NCI-H2107 treated with DMSO at 0.1 percent for 48 hours (cell line): Measurements from ENCODE around the gene UBL7.
"Not testable (repeated sequence)": the region's sequence is repeated elsewhere in the genome, so short reads cannot be mapped to it uniquely, and the experiment has no call there.

Experiments used
- DNase-seq: peaks from one replicate; lab custom pipeline; 2025; ENCODE audit not compliant: unreplicated experiment; lab: John Stamatoyannopoulos, UW

Gene UBL7

GRCh38 chr15:74464897-74465296 lies 3.9 kb upstream of the UBL7 start:
- no peak for DNase-seq

DNA sequence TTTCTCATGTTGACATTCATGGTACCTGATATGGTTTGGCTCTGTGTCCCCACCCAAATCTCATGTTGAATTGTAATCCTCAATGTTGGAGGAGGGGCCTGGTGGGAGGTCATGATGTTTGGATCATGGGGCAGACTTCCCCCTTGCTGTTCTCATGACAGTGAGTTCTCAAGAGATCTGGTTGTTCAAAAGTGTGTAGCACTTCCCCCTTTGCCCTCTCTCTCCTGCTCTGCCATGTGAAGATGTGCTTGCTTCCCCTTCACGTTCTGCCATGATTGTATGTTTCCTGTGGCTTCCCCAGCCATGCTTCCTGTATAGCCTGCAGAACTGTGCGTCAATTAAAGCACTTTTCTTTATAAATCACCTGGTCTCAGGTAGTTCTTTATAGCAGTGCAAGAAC lies 3.3 kb upstream of the UBL7 start:
- DNase-seq = no peak

- DNase-seq = no peak
Observed at GRCh38 chr15:74463634-74464033, 2.7 kb upstream of the UBL7 start.

- DNase-seq = no peak
Observed at GRCh38 chr15:74461847-74462511, 1.0 kb upstream of the UBL7 start.

GRCh38 chr15:74460298-74460697 lies 662 bp downstream of the UBL7 start:
- DNase-seq = no peak

GRCh38 chr15:74459798-74460197 lies 1.2 kb downstream of the UBL7 start:
- not testable (repeated sequence) for DNase-seq

- no peak for DNase-seq
Observed at GRCh38 chr15:74458473-74458872, 2.5 kb downstream of the UBL7 start.

DNA sequence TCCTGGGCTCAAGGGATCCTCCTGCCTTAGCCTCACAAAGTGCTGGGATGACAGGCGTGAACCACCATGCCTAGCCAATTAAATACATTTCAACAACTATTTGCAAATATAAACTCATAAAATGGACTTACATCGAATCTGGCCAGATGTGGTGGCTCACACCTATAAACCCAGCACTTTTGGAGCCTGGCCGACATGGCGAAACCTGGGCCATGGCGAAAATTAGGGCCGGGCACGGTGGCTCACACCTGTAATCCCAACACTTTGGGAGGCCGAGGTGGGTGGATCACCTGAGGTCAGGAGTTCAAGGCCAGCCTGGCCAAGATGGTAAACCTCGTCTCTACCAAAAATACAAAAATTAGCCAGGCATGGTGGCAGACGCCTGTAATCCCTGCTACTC lies 3.9 kb downstream of the UBL7 start:
- DNase-seq = not testable (repeated sequence)

GRCh38 chr15:74454764-74455500 lies 6.0 kb downstream of the UBL7 start:
- DNase-seq = no peak

GRCh38 chr15:74453925-74454763 lies 6.8 kb downstream of the UBL7 start:
- DNase-seq = no peak

DNA sequence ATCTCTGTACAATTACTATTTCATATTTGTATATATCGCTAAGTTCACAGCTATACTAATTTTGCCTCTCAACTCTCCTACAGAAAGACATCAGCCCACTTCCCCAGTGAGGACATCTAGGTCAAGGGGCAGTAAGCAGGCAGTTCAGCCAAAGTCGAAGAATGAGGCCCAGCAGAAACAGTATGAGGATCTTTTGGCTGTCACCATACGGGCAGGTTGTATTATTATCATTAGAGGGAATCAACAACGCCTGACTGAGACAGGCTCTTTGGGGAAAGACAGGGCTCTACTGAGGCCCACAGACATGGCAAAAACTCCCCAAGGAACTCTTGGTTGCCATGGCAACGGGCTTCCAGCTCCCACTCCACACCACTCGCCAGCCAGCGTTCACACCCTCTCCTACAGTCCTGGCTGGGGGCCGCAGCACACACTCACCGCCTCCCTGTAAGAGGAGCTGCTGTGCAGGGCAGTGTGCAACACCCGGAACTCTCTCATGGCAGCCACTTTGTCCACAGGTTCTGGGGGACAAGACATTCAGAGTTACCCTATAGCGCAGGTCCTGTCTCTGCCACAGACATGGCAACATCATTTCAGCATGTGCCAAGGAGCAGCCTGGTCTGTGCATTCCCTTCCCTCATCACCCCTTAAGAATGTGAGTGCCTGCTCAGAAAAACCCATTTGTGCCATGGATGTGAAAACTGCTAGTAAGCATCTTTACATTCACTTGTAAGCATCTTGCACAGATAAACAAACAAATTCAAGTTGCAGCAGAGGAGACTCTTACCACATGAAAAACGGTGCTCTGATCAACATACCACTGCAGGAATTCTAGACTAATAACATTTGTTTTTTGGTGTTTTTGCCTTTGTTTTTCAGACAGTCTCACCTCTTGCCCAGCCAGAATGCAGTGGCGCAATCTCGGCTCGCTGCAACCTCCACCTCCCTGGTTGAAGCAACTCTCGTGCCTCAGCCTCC lies 8.8 kb downstream of the UBL7 start:
- no peak for DNase-seq

DNA sequence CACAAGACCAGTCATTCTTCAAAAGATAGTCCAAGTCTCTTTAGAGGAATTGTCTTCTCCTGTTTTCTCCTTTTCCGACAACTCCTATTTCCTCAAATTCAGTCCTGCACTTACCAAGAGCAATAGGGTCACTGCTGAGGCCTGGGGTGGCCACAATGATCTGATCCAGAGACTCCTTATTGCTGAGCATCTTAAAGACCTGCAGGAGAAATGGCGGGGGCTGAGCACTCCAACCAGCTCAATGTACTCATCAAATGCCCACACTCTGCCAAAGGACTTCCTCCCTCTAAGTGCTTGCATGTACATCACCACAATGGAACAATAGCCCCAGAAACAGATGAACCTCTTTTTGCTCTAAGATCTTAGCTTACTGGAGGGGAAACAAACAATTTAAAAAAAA lies 9.6 kb downstream of the UBL7 start:
- no peak for DNase-seq

DNA sequence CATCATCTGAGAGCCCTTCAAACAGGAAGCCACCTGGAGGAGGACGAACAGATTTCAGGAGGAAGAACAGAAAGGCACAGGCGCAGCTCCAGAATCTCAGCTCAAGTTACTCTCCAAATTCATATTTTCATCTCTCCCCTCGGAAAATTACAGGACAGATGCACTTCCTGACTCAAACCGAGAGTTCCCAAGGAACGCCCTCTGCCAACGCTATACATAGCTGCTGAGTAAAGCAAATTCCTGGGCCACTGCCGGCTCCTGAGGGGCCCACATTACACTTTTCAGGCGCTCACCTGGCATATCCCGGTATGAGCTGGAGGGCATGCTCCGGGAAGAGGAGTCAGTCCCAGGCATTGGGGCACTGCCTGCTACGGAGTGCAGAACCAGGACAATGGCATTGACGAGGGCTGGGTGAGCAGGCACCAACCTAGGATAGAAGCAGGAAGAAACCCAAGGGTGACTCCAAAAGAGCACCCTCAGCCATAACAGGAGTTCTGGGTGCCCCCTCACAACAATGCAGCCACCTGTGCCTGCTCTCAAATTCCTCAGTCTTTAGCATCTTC lies 11.2 kb downstream of the UBL7 start:
- DNase-seq = no peak

DNA sequence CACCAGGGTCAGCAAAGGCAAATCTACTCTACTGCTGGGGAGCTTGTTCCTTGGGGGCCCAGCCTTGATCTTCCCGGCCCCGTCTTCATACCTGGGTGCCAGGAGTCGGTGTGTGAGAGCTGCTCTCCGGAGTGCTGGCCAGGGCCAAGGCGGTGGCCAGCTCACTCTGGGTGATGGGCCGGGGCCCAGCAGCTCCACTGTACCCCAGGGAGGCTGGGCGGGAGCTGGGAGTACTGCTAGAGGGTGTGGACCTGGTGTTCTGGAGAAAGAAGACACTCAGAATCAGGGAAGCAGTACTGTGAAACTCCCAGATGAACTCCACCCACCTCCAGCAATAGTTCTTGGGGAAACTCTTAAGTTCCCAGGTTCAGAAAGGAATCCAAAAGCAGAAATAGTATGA lies 11.9 kb downstream of the UBL7 start:
- DNase-seq = no peak

DNA sequence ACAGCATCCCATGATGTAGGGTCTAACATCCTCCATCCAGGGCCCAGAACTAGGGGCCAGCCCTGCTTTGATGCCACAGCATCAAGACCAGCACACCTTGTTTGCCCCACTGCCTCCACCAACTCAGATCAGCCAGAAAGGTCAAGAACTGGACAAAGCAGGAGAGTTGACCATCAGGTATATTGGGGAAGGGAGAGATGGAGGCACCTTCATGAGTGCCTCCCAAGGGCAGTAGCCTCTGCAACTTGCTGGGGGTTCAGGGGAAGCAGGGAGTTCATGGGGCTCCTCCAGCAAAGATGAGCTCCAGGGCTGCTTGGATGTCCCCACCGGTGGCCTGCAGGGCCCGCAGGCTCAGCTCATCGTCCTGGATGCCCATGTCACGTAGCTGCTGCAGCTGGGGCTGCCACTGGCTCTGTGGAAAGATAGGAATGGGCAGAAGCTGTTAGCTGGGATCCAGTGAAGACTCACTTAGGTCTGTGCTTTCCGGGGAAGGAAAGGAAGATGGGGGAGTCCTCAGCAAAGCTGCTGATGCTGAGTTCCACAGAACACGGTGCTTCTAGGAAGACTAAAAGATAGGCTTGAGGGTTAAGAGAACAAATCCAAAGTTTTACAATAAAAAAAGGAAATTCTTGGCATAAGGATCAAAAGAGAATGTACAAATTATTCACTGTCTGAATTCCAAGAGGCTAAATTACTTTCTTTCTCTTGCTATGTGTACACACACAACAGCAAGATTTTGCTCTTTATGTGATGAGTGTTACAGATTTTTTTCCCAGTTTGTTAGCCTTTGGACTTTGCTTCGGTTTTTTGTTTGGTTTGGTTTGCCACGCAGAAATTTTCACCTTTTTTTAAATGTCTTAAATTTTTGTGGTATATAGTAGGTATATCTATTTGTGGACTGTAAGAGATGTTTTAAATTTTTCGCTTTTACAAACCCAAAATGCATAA lies 14.9 kb downstream of the UBL7 start:
- no peak for DNase-seq

DNA sequence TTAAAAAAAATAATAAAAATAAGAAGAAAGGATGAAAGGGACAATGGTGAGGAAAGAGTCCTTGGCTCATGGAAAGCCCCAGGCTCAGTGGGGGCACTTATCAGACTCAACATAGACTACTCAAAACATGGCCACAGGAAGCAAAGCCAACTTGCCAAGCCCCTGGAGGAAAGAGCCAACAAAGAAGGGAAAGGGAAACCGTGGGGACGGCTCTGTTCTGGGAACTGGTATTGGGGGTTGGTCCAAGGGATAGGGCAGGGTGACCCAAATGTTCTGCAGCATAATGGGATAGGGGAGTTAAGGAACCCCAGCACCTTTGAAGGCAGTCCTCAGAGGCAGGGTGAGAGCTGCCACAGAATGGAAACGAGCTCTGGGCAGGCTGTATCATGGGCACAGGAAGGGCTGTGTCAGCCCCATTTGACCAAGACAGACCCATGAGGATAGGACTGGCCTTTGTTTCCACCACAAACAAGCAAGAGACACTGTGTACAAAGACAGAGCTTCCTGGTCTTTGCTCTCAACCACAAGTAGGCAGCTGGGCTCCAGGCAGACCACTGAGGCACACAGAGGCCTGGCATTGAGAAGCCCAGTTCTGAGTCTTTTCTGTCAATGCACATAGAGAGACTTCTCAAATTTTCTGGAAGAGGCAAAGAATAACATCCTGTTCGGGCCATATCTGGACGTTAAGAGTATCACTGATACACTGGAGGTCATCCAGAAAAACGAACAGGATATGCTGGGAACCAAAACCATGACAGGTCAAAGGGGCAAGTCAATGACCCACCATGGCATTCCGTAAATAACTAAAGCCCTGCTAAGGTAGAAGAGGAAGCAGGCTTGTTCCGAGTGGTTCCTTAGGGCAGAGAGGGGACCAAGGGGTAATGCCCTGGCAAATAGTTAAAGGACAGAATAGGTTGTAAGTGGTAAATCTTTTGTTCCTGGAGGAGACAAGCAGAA lies 16.6 kb downstream of the UBL7 start:
- DNase-seq = no peak

- no peak for DNase-seq
Observed at GRCh38 chr15:74443100-74443909, 17.7 kb downstream of the UBL7 start.
